GM12892 (cell line): ENCODE data around the gene UBE2E1.

ENCODE experiments used
- POLR2A ChIP-seq: IDR thresholded peaks from 2 replicates; pipeline ENCODE4 v1.6.1; 2011; ENCODE audit warnings: low read depth, low read length, control low read depth
- POLR2AphosphoS5 ChIP-seq: IDR thresholded peaks from 2 replicates; pipeline ENCODE4 v1.6.1; 2011; ENCODE audit warnings: low read depth, low read length, control low read depth
- TAF1 ChIP-seq: IDR thresholded peaks from 2 replicates; pipeline ENCODE4 v1.6.1; 2011; ENCODE audit warnings: low read depth, mild to moderate bottlenecking, control low read depth, low read length, borderline replicate concordance

DNA sequence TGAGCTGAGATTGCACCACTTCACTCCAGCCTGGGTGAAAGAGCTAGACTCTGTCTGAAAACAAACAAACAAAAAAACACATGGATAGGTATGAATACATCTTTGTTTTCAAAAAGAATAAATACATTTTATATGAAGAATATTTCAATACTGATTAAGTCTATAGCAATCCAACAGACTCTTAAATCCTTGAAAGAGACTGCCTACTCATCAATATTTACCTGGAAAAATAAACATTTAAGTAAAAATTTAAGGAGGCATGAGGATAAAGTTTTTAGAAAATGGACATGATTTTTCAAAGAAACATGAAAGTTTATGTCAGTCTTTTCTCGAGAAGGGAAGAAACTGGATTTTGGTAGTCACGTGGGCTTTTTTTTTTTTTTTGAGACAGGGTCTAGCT, 105.6 kb downstream of the UBE2E1 start:
- TF ChIP-seq POLR2A = no peak
- TF ChIP-seq POLR2AphosphoS5 = no peak
- no peak for TF ChIP-seq TAF1
